HepG2 (cell line): ENCODE measurements around the gene MAPK14. TPM values are rescaled to one million over a fixed set of nuclear protein-coding genes. Genes with fewer than 3 reads are reported as not detected.

Experiments used
- ADNP ChIP-seq: sonication (generic); formaldehyde crosslinking; IDR thresholded peaks from 2 replicates; pipeline ENCODE4 v1.4.0; 2020; ENCODE audit warnings: missing genetic modification reagents
- AGO1 ChIP-seq: fragments of 200-400 bp; formaldehyde crosslinking; IDR thresholded peaks from 2 replicates; pipeline ENCODE4 v1.6.1; 2017; ENCODE audit warnings: mild to moderate bottlenecking, low read depth, low read length, moderate library complexity; ENCODE audit not compliant: poor library complexity, severe bottlenecking
- ATF1 ChIP-seq: IDR thresholded peaks from 2 replicates; pipeline ENCODE4 v1.6.1; 2016; ENCODE audit warnings: mild to moderate bottlenecking, control low read depth
- BHLHE40 ChIP-seq: IDR thresholded peaks from 2 replicates; pipeline ENCODE4 v1.6.1; 2011; ENCODE audit warnings: low read length, improper control_type of control experiment
- CEBPZ ChIP-seq: IDR thresholded peaks from 2 replicates; pipeline ENCODE4 v1.6.1; 2012; ENCODE audit warnings: low read length, improper control_type of control experiment
- CHD4 ChIP-seq: fragments of 200-600 bp; sonication (generic); IDR thresholded peaks from 2 replicates; pipeline ENCODE4 v1.7.0; 2017; ENCODE audit warnings: mild to moderate bottlenecking, low read length, borderline replicate concordance
- HMGXB3 ChIP-seq: sonication (generic); formaldehyde crosslinking; IDR thresholded peaks from 2 replicates; pipeline ENCODE4 v1.4.0; 2020; ENCODE audit warnings: missing genetic modification reagents, borderline replicate concordance
- JARID2 ChIP-seq: sonication (generic); formaldehyde crosslinking; IDR thresholded peaks from 2 replicates; pipeline ENCODE4 v1.8.1; 2023; ENCODE audit warnings: missing genetic modification reagents, inconsistent platforms; ENCODE audit not compliant: insufficient replicate concordance
- KAT2B ChIP-seq: fragments of 150-350 bp; IDR thresholded peaks from 2 replicates; pipeline ENCODE4 v1.6.1; 2014; ENCODE audit warnings: low read depth, low read length, borderline replicate concordance
- MED1 ChIP-seq: sonication (generic); formaldehyde crosslinking; IDR thresholded peaks from 2 replicates; pipeline ENCODE4 v1.4.0; 2020; ENCODE audit warnings: missing genetic modification reagents
- ZBTB14 ChIP-seq: sonication (generic); formaldehyde crosslinking; IDR thresholded peaks from 2 replicates; pipeline ENCODE4 v1.4.0; 2020; ENCODE audit warnings: missing genetic modification reagents
- ZNF274 ChIP-seq: sonication (generic); formaldehyde crosslinking; IDR thresholded peaks from 2 replicates; pipeline ENCODE4 v1.5.1; 2020; ENCODE audit warnings: mild to moderate bottlenecking, missing genetic modification reagents
- ZNF34 ChIP-seq: sonication (generic); formaldehyde crosslinking; IDR thresholded peaks from 2 replicates; pipeline ENCODE4 v1.4.0; 2020; ENCODE audit warnings: mild to moderate bottlenecking, missing genetic modification reagents, borderline replicate concordance
- ZNF687 ChIP-seq: sonication (generic); formaldehyde crosslinking; IDR thresholded peaks from 2 replicates; pipeline ENCODE4 v1.5.1; 2020; ENCODE audit warnings: mild to moderate bottlenecking, missing genetic modification reagents, moderate library complexity
- ZNF709 ChIP-seq: sonication (generic); formaldehyde crosslinking; IDR thresholded peaks from 2 replicates; pipeline ENCODE4 v1.5.0; 2020; ENCODE audit warnings: mild to moderate bottlenecking, missing genetic modification reagents
- polyA plus RNA-seq, 8 experiments: library from polyadenylated mRNA; depleted of rRNA in 3 of 8; stranded (reverse) in 7 of 8; unstranded in 1 of 8; fragments of >200 nt; fragmentation: Illumina TruSeq in 4 of 8; extraction: Trizol in 4 of 8; gene quantifications; 2 replicates each; pipeline versions ENCODE4 v1.2.1 to v1.2.3, GENCODE V29; 2011 to 2016; ENCODE audit warnings: low read depth in 4 of 8, missing spikeins in 1 of 8, mixed read lengths in 1 of 8; ENCODE audit not compliant: insufficient read depth in 1 of 8
- total RNA-seq, 5 experiments: library from RNA; depleted of rRNA; stranded (reverse); fragments of >200 nt; fragmentation: Illumina TruSeq; extraction: Trizol; gene quantifications; 2 replicates each; pipeline ENCODE4 v1.2.3, GENCODE V29; 2016; ENCODE audit warnings: low read depth in 1 of 5

The MAPK14 gene
- total and polyA plus RNA-seq, 2 of the 13 experiments (the other 11 are each of a cell fraction or from before 2014, with no cell fraction given) = 66.3 to 67.3 TPM

- TF ChIP-seq BHLHE40 = peak; percentile 82
- TF ChIP-seq CHD4 = 0 out of 2 replicates have a peak, but pooled peaks have one; percentile 62
- no peak for TF ChIP-seq ZNF34 (CRISPR knock-in tag)
- no peak for TF ChIP-seq ADNP (CRISPR knock-in tag)
- peak; percentile 69; the same call in 1 of the 2 replicates for TF ChIP-seq HMGXB3 (CRISPR knock-in tag)
- peak; percentile 96 for TF ChIP-seq MED1 (CRISPR knock-in tag)
- TF ChIP-seq ZNF687 = peak; percentile 24; the same call in 1 of the 2 replicates
- no peak for TF ChIP-seq CEBPZ
- TF ChIP-seq KAT2B = no peak
- TF ChIP-seq ZBTB14 (CRISPR knock-in tag) = no peak
- TF ChIP-seq ZNF274 (CRISPR knock-in tag) = no peak; the same call in 1 of the 2 replicates
- peak; percentile 45; the same call in 1 of the 2 replicates for TF ChIP-seq ZNF709
- TF ChIP-seq AGO1 = no peak
- peak; percentile 74 for TF ChIP-seq JARID2 (CRISPR knock-in tag)
- TF ChIP-seq ATF1 = peak; percentile 62; the same call in 1 of the 2 replicates
Measured at GRCh38 chr6:36095497-36096391, 68.1 kb downstream of the MAPK14 start (continued).
